Ramos (cell line): ENCODE data around the gene HBE1.
"Not testable (repeated sequence)": the region's sequence is repeated elsewhere in the genome, so short reads cannot be mapped to it uniquely, and the experiment has no call there.

ENCODE experiments used
- in situ Hi-C: fragments of 300-500 bp; cut with MboI; formaldehyde crosslinking; loops from one replicate; pipeline ENCODE4 v1.14.3; 2022; ENCODE audit warnings: low sequenced_read_pairs; ENCODE audit not compliant: unreplicated experiment

Gene HBE1

GRCh38 chr11:5269715-5270147 is at the start of gene HBE1:
HBE1 (minus strand) TSS chr11:5269945; CDS start chr11:5269890, 55 bp downstream.
- in situ Hi-C loops = no loop called here

GRCh38 chr11:5317292-5317691 is 47.5 kb upstream of the HBE1 start:
- in situ Hi-C loops = no loop called here

GRCh38 chr11:5313326-5314023 is 43.7 kb upstream of the HBE1 start:
- in situ Hi-C loops = not testable (repeated sequence)

- in situ Hi-C loops = no loop called here
Measured at GRCh38 chr11:5310423-5310822, 40.7 kb upstream of the HBE1 start.

GRCh38 chr11:5307256-5308019 is 37.7 kb upstream of the HBE1 start:
- in situ Hi-C loops = no loop called here

GRCh38 chr11:5304046-5304445 is 34.3 kb upstream of the HBE1 start:
- in situ Hi-C loops = no loop called here

GRCh38 chr11:5303626-5304025 is 33.9 kb upstream of the HBE1 start:
- in situ Hi-C loops = no loop called here

- in situ Hi-C loops = no loop called here
Measured at GRCh38 chr11:5301846-5302245, 32.1 kb upstream of the HBE1 start, which contains the start of gene OR51B4. OR51B4 (minus strand) TSS chr11:5301946; CDS start chr11:5301946, 0 bp downstream.

GRCh38 chr11:5300251-5300650 is 30.5 kb upstream of the HBE1 start:
- in situ Hi-C loops = no loop called here

GRCh38 chr11:5298451-5298850 is 28.7 kb upstream of the HBE1 start:
- in situ Hi-C loops = no loop called here

- in situ Hi-C loops = no loop called here
Measured at GRCh38 chr11:5297721-5298323, 28.1 kb upstream of the HBE1 start.

GRCh38 chr11:5294342-5294995 is 24.7 kb upstream of the HBE1 start:
- in situ Hi-C loops = not testable (repeated sequence)

GRCh38 chr11:5293028-5293427 is 23.3 kb upstream of the HBE1 start:
- in situ Hi-C loops = no loop called here

- in situ Hi-C loops = no loop called here
Measured at GRCh38 chr11:5291207-5291838, 21.6 kb upstream of the HBE1 start.

GRCh38 chr11:5290106-5290505 is 20.4 kb upstream of the HBE1 start:
- in situ Hi-C loops = no loop called here

- in situ Hi-C loops = no loop called here
Measured at GRCh38 chr11:5289696-5290095, 20.0 kb upstream of the HBE1 start.

GRCh38 chr11:5288906-5289550 is 19.3 kb upstream of the HBE1 start:
- in situ Hi-C loops = no loop called here

- in situ Hi-C loops = no loop called here
Measured at GRCh38 chr11:5288108-5288905, 18.6 kb upstream of the HBE1 start.

- in situ Hi-C loops = no loop called here
Measured at GRCh38 chr11:5286901-5287300, 17.2 kb upstream of the HBE1 start.
